AG04449 (cell line): ENCODE measurements around the gene HAGH.
"Not testable (repeated sequence)": the region's sequence is repeated elsewhere in the genome, so short reads cannot be mapped to it uniquely, and the experiment has no call there.

Experiments
- CTCF ChIA-PET: fragments of 350-600 bp; formaldehyde crosslinking; extraction: SDS; loops from one replicate; lab custom pipeline; 2021; ENCODE audit warnings: antibody characterized with exemption; lab: Yijun Ruan, JAX
- POLR2A ChIA-PET: fragments of 400-600, 350-600 bp; formaldehyde crosslinking; extraction: SDS; loops from one replicate; lab custom pipeline; 2020; ENCODE audit warnings: antibody characterized with exemption, inconsistent platforms; lab: Yijun Ruan, JAX
- DNase-seq: peaks from one replicate; pipeline ENCODE4 v3.0.0-alpha.2; 2010; ENCODE audit warnings: low read depth, low spot score
- H3K4me3 ChIP-seq: 2 replicates; pipeline ENCODE4 v1.5.1; 2011; ENCODE audit warnings: low read depth, mild to moderate bottlenecking, control low read depth, low read length
- TF ChIP-seq, protein P1 (sequence below): IDR thresholded peaks from one replicate; pipeline ENCODE4 v1.5.1; 2011; ENCODE audit warnings: mild to moderate bottlenecking, moderate library complexity, low read length, control low read depth, inconsistent platforms; ENCODE audit not compliant: insufficient read depth; ENCODE audit errors: missing control alignments

Gene HAGH

GRCh38 chr16:1809281-1809801 is 17.3 kb downstream of the HAGH start:
- POLR2A ChIA-PET: no interaction called here

GRCh38 chr16:1808691-1809090 is 17.9 kb downstream of the HAGH start:
- TF ChIP-seq, protein P1, sequence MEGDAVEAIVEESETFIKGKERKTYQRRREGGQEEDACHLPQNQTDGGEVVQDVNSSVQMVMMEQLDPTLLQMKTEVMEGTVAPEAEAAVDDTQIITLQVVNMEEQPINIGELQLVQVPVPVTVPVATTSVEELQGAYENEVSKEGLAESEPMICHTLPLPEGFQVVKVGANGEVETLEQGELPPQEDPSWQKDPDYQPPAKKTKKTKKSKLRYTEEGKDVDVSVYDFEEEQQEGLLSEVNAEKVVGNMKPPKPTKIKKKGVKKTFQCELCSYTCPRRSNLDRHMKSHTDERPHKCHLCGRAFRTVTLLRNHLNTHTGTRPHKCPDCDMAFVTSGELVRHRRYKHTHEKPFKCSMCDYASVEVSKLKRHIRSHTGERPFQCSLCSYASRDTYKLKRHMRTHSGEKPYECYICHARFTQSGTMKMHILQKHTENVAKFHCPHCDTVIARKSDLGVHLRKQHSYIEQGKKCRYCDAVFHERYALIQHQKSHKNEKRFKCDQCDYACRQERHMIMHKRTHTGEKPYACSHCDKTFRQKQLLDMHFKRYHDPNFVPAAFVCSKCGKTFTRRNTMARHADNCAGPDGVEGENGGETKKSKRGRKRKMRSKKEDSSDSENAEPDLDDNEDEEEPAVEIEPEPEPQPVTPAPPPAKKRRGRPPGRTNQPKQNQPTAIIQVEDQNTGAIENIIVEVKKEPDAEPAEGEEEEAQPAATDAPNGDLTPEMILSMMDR: no peak
- CTCF ChIA-PET: no interaction called here
- no peak overlapping the region for H3K4me3 ChIP-seq
- POLR2A ChIA-PET: no interaction called here
- no peak for DNase-seq

More at GRCh38 chr16:1809281-1809801, 17.3 kb downstream of the HAGH start:
- CTCF ChIA-PET: no interaction called here
- TF ChIP-seq, protein P1: no peak
- DNase-seq: no peak
- no peak overlapping the region for H3K4me3 ChIP-seq

DNA sequence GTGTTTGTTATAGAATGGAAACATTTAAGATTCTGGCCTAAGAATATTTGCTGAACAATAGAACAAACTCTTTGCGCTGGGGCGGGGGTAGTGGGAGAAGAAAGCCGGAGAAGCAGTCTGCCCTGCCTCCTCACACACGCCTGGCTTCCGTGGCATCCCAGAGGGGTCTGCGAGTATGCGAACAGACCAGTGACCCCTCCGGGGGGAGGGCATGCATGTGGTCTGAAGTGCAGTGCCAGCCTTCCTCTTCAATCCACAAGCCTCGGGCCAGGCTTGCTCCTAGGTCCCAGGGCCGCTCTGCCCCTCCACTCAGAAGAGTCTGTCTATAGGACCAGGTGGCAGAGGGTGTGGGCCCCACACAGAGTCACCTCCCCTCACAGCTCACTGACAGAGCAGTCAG is 19.0 kb downstream of the HAGH start:
- POLR2A ChIA-PET: no interaction called here

DNA sequence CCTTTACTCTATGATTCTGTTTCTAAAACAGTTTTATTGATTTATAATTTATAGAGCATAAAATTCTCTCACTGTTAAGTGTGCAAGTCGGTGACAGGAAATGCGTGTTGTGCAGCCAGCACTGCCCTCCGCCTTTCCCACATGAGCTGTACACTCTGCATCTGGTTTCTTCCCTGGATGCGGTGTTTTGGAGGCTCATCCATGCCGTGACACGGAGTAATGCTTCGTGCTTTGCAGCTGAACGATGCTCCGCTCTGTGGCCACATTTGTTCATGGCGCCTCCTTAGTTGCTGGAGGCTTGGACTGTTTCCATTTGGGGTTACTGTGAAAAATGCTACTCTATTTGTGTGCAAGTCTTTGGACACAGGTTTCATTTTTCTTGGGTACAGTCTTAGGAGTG is 25.9 kb downstream of the HAGH start:
- ChIA-PET POLR2A (interaction anchor here (0.7 kb wide), 1 partner anchor 581 kb away, joined by 3 read pairs; no protein-coding TSS in a partner anchor), CTCF (interaction anchor here (0.7 kb wide), 1 partner anchor 10 kb away, joined by 3 read pairs; no protein-coding TSS in a partner anchor)
- TF ChIP-seq, protein P1: no peak

More for the DNA sequence above, 19.0 kb downstream of the HAGH start:
- no peak for DNase-seq
- CTCF ChIA-PET: no interaction called here
- TF ChIP-seq, protein P1: no peak
- no peak overlapping the region for H3K4me3 ChIP-seq

DNA sequence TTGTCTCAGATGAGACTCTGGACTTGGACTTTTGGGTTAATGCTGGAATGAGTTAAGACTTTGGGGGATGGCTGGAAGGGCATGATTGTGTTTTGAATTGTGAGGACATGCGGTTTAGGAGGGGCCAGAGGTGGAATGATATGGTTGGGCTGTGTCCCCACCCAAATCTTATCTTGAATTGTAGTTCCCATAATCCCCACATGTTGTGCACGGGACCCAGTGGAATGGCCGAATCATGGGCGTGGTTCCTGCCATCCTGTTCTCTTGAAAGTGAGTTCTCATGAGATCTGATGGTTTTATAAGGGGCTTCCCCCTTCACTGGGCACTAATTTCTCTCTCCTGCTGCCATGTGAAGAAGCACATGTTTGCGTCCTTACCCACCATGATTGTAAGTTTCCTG is 27.4 kb downstream of the HAGH start:
- DNase-seq, H3K4me3 ChIP-seq, CTCF ChIA-PET, POLR2A ChIA-PET: not testable (repeated sequence)

More for the DNA sequence above, 25.9 kb downstream of the HAGH start:
- no peak for DNase-seq
- no peak overlapping the region for H3K4me3 ChIP-seq

DNA sequence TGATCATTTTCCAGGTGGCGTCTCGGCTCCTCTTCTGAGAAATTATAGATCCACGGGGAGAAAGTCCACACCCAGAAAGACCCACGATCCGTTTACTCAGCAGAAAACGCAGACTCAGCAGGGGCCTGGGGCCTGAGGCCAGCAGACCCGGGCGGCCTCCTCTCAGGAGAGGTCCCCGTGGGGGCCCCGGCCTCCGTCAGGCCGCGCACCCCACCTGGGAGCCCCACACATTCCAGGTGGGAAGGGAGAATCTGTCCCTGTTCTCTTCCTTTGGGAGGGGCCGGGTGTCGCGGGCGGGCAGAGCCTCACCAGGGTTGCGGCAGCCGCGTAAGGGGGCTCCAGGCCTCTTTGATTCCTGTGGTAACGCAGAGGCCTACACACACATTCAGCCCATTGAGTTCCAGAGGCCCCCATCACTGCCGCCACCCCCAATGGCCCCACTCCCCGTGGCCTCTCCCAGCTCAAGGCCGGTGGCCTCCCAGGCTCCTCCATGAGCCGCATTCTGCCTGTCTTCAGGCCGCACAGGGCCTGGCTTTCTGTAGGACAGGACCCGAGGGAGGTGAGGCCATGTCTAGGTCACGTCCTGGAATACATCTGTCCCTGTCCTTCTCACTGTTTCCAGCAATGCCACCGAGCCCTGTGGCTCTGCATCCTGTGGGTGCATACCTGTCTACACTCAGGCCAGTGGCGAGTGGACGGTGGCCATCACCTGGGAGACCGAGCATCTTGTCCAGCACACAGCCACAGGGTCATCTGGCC is 31.5 kb downstream of the HAGH start:
- TF ChIP-seq, protein P1: no peak
- ChIA-PET POLR2A (no interaction called here), CTCF (no interaction called here)
- H3K4me3 ChIP-seq: no peak overlapping the region
- DNase-seq: no peak
